Gastroesophageal sphincter (tissue), 3 donors: ENCODE data around the gene CD46.

ENCODE experiments used
- CTCF ChIP-seq, 4 experiments: fragments of 200-600 bp in 2 of 4; fragments of 450-650 bp in 2 of 4; sonication (generic) in 1 of 4; IDR thresholded peaks; one replicate each; pipeline ENCODE4 v1.5.1; 2017 to 2019; ENCODE audit warnings: antibody characterized with exemption in 4 of 4, mild to moderate bottlenecking in 2 of 4, moderate library complexity in 2 of 4
- EP300 ChIP-seq: sonication (generic); formaldehyde crosslinking; IDR thresholded peaks from one replicate; pipeline ENCODE4 v1.6.1; 2017; ENCODE audit warnings: antibody characterized with exemption, mild to moderate bottlenecking
- POLR2A ChIP-seq, 2 donors: fragments of 450-650 bp; IDR thresholded peaks; one replicate each; pipeline ENCODE4 v1.6.1; 2017; ENCODE audit warnings: antibody characterized with exemption in 2 of 2, mild to moderate bottlenecking in 2 of 2, moderate library complexity in 1 of 2

GRCh38 chr1:207719234-207719633 is 32.6 kb upstream of the CD46 start:
- TF ChIP-seq POLR2A (IDR thresholded peaks at IDR 0.05) (no peak), CTCF (IDR thresholded peaks at IDR 0.05) (no peak), EP300 (no peak)
